Endothelial cell of umbilical vein (primary cell): ENCODE data around the gene CLIP1. TPM values are rescaled to one million over a fixed set of nuclear protein-coding genes. Genes with fewer than 3 reads are reported as not detected.

Experiments used
- BruUV-seq: library from RNA; stranded (reverse); fragments of 400-500 nt; replicated peaks from 2 replicates; lab custom pipeline; 2021; lab: Mats Ljungman, UMichigan
- CTCF ChIA-PET: fragments of 300-600, 350-600 bp; sonication (Branson Sonifier 250); formaldehyde crosslinking; loops from one replicate; lab custom pipeline; 2021; ENCODE audit warnings: antibody characterized with exemption, inconsistent platforms; lab: Charles Lee
- POLR2A ChIA-PET: fragments of 300-600, 350-600 bp; sonication (Branson Sonifier 250); formaldehyde crosslinking; loops from one replicate; lab custom pipeline; 2021; ENCODE audit warnings: antibody characterized with exemption, inconsistent platforms; lab: Charles Lee
- DNase-seq: peaks from one replicate; pipeline ENCODE4 v3.0.0-alpha.2; 2011; ENCODE audit warnings: low read depth, low spot score
- FAIRE-seq: peaks from 2 replicates; lab custom pipeline; 2011; peaks lifted over from hg19 to GRCh38; lab: Jason Lieb, UNC
- H2AFZ ChIP-seq: 2 replicates; pipeline ENCODE4 v1.6.0; 2012; ENCODE audit warnings: low read depth, low read length, control low read depth, inconsistent platforms
- H3K27ac ChIP-seq: 2 replicates; pipeline ENCODE4 v1.5.1; 2011; ENCODE audit warnings: low read depth, mild to moderate bottlenecking, control low read depth, low read length, moderate library complexity; ENCODE audit not compliant: insufficient read depth
- H3K27me3 ChIP-seq, 2 experiments: 2 replicates each; pipeline versions ENCODE4 v1.6.0 to v1.6.1; 2011; ENCODE audit warnings: low read length in 2 of 2, mixed read lengths in 1 of 2; ENCODE audit not compliant: control insufficient read depth in 2 of 2, insufficient read depth in 2 of 2
- H3K36me3 ChIP-seq, 2 experiments: 2 replicates in 1 of 2; 3 replicates in 1 of 2; pipeline ENCODE4 v1.5.1; 2011; ENCODE audit warnings: low read length in 2 of 2, mild to moderate bottlenecking in 1 of 2, moderate library complexity in 1 of 2; ENCODE audit not compliant: control insufficient read depth in 2 of 2, insufficient read depth in 2 of 2; ENCODE audit errors: extremely low read depth in 1 of 2
- H3K4me1 ChIP-seq: 3 replicates; pipeline ENCODE4 v1.5.1; 2011; ENCODE audit warnings: mild to moderate bottlenecking, low read length; ENCODE audit not compliant: control insufficient read depth, insufficient read depth; ENCODE audit errors: extremely low read depth
- H3K4me2 ChIP-seq: 2 replicates; pipeline ENCODE4 v1.6.1; 2011; ENCODE audit warnings: low read length, control low read depth, mixed read lengths; ENCODE audit not compliant: insufficient read depth
- H3K4me3 ChIP-seq, 3 experiments: fragments of 200-600 bp in 1 of 3; sonication (generic), shearing (Covaris generic) in 1 of 3; replicated peaks in 1 of 3; 2 replicates each; pipeline ENCODE4 v1.5.1; 2011 to 2016; ENCODE audit warnings: control low read depth in 3 of 3, low read length in 3 of 3, mild to moderate bottlenecking in 2 of 3, inconsistent platforms in 1 of 3, low read depth in 1 of 3, moderate library complexity in 1 of 3; ENCODE audit not compliant: insufficient read depth in 1 of 3
- H3K79me2 ChIP-seq: 2 replicates; pipeline ENCODE4 v1.6.0; 2012; ENCODE audit warnings: low read length, inconsistent platforms; ENCODE audit not compliant: control insufficient read depth, insufficient read depth
- H3K9ac ChIP-seq: replicated peaks from 2 replicates; pipeline ENCODE3; 2011; ENCODE audit warnings: low read length, control low read depth; ENCODE audit not compliant: insufficient read depth; ENCODE audit errors: extremely low read depth
- H3K9me1 ChIP-seq: replicated peaks from 3 replicates; pipeline ENCODE4 v1.6.0; 2011; ENCODE audit warnings: mild to moderate bottlenecking, low read length; ENCODE audit not compliant: control insufficient read depth, insufficient read depth; ENCODE audit errors: extremely low read depth
- H3K9me3 ChIP-seq: replicated peaks from 2 replicates; pipeline ENCODE4 v1.5.1; 2012; ENCODE audit warnings: low read length, inconsistent platforms; ENCODE audit not compliant: control insufficient read depth, insufficient read depth
- H4K20me1 ChIP-seq: replicated peaks from 2 replicates; pipeline ENCODE3; 2011; ENCODE audit warnings: mild to moderate bottlenecking, low read length; ENCODE audit not compliant: control insufficient read depth, insufficient read depth; ENCODE audit errors: extremely low read depth
- EZH2 ChIP-seq: IDR thresholded peaks from 2 replicates; pipeline ENCODE4 v1.6.1; 2012; ENCODE audit warnings: borderline replicate concordance, low read depth, mild to moderate bottlenecking, moderate library complexity, low read length, inconsistent platforms; ENCODE audit not compliant: severe bottlenecking
- FOS ChIP-seq: IDR thresholded peaks from 2 replicates; pipeline ENCODE4 v1.6.1; 2011; ENCODE audit warnings: mild to moderate bottlenecking, low read length, moderate library complexity, borderline replicate concordance; ENCODE audit not compliant: insufficient read depth
- GATA2 ChIP-seq: IDR thresholded peaks from 2 replicates; pipeline ENCODE4 v1.7.0; 2011; ENCODE audit warnings: low read depth, mild to moderate bottlenecking, moderate library complexity, mixed read lengths, low read length; ENCODE audit not compliant: insufficient read length, insufficient read depth
- JUN ChIP-seq: IDR thresholded peaks from 2 replicates; pipeline ENCODE4 v1.6.1; 2011; ENCODE audit warnings: borderline replicate concordance, low read depth; ENCODE audit not compliant: insufficient read length, insufficient read depth
- MYC ChIP-seq: IDR thresholded peaks from one replicate; pipeline ENCODE4 v1.6.1; 2011; ENCODE audit warnings: mild to moderate bottlenecking, low read depth, low read length
- POLR2A ChIP-seq: IDR thresholded peaks from 2 replicates; pipeline ENCODE4 v1.6.1; 2012; ENCODE audit warnings: low read depth, mild to moderate bottlenecking, control low read depth, low read length
- POLR2AphosphoS5 ChIP-seq: IDR thresholded peaks from 2 replicates; pipeline ENCODE4 v1.6.1; 2012; ENCODE audit warnings: low read depth, mild to moderate bottlenecking, control low read depth, low read length, moderate library complexity; ENCODE audit not compliant: insufficient read depth
- dilution Hi-C: fragments of 300-500 bp; cut with MboI; formaldehyde crosslinking; loops from one replicate; pipeline ENCODE4 v1.15.0; 2019; ENCODE audit warnings: low sequenced_read_pairs; ENCODE audit not compliant: extremely low pct_ligation_motif_present
- intact Hi-C: fragments of 100-400 bp; cut with micrococcal nuclease; formaldehyde crosslinking; loops from one replicate; pipeline ENCODE4 v1.10.0; 2022
- polyA plus RNA-seq, 4 experiments: library from polyadenylated mRNA; depleted of rRNA in 3 of 4; stranded (reverse) in 3 of 4; unstranded in 1 of 4; fragments of >200 nt; gene quantifications; 2 replicates each; pipeline versions ENCODE4 v1.2.1 to v1.2.3, GENCODE V29; 2011 to 2012; ENCODE audit warnings: missing spikeins in 1 of 4
- total RNA-seq: library from RNA; stranded (reverse); gene quantifications from 2 replicates; pipeline ENCODE4 v1.2.3, GENCODE V29; 2021
- TF ChIP-seq, protein P1 (sequence below): IDR thresholded peaks from 2 replicates; pipeline ENCODE4 v1.6.1; 2011; ENCODE audit not compliant: insufficient read depth, insufficient read length
- TF ChIP-seq, protein P2 (sequence below), 2 donors: IDR thresholded peaks; 1 replicate in 1 of 2; 2 replicates in 1 of 2; pipeline ENCODE4 v1.5.1; 2011; ENCODE audit warnings: low read length in 2 of 2, mild to moderate bottlenecking in 2 of 2, moderate library complexity in 2 of 2, control low read depth in 1 of 2, inconsistent platforms in 1 of 2, low read depth in 1 of 2; ENCODE audit not compliant: insufficient read depth in 1 of 2; ENCODE audit errors: extremely low read depth in 1 of 2

Gene CLIP1
- total and polyA plus RNA-seq, 2 donors (not counting 3 experiments of a cell fraction or from before 2014, with no cell fraction given), result 56.5 to 84.3 TPM

DNA sequence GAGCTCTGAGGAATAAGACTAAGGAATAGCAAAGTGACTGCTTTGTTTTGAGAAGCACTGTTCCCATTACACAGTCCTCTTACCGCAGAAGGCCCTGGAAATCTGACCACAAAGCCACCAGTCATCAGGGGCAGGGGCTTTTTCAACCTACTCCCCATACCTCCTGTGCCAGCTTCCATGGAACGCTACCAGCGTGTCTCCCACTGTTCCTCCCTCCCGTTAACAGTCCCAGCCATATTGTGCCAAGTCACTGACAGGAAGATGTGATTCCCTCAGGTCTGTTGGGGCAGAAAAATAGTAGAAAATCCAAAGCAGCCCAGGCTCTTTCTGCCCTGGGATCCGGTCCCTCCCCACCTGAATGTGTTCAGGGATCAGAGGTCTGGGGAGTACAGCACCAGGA, 109.5 kb downstream of the CLIP1 start:
- H3K27ac ChIP-seq, result no peak overlapping the region
- dilution Hi-C loops (no loop called here), intact Hi-C loops (no loop called here)
- peaks cover 19 to 26% of the 10 kb centered on the region in 2 experiments for H3K36me3 ChIP-seq
- FAIRE-seq, result no peak
- H3K4me2 ChIP-seq, result no peak overlapping the region
- ChIA-PET CTCF (interaction anchor here (1.1 to 1.3 kb wide), 2 partner anchors 9 to 23 kb away, joined by 4 to 7 read pairs; no protein-coding TSS in a partner anchor), POLR2A (no interaction called here)
- no peaks in the 10 kb centered on the region for H4K20me1 ChIP-seq
- H3K9me3 ChIP-seq, result no peaks in the 10 kb centered on the region
- TF ChIP-seq EZH2, result no peak
- no peak for TF ChIP-seq POLR2A
- TF ChIP-seq MYC, result no peak
- TF ChIP-seq POLR2AphosphoS5, result no peak
- TF ChIP-seq FOS, result no peak
- no peak for TF ChIP-seq GATA2
- TF ChIP-seq, protein P1, sequence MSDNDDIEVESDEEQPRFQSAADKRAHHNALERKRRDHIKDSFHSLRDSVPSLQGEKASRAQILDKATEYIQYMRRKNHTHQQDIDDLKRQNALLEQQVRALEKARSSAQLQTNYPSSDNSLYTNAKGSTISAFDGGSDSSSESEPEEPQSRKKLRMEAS, result no peak
- no peak for TF ChIP-seq JUN
- TF ChIP-seq, protein P2, sequence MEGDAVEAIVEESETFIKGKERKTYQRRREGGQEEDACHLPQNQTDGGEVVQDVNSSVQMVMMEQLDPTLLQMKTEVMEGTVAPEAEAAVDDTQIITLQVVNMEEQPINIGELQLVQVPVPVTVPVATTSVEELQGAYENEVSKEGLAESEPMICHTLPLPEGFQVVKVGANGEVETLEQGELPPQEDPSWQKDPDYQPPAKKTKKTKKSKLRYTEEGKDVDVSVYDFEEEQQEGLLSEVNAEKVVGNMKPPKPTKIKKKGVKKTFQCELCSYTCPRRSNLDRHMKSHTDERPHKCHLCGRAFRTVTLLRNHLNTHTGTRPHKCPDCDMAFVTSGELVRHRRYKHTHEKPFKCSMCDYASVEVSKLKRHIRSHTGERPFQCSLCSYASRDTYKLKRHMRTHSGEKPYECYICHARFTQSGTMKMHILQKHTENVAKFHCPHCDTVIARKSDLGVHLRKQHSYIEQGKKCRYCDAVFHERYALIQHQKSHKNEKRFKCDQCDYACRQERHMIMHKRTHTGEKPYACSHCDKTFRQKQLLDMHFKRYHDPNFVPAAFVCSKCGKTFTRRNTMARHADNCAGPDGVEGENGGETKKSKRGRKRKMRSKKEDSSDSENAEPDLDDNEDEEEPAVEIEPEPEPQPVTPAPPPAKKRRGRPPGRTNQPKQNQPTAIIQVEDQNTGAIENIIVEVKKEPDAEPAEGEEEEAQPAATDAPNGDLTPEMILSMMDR (IDR thresholded peaks at IDR 0.05; ENCODE audit: extremely low read depth in 1 of 2, insufficient read depth in 1 of 2, low read depth in 1 of 2, low read length in 2 of 2), result no peak
- no peaks in the 10 kb centered on the region for H3K27me3 ChIP-seq
- BruUV-seq, result no TSS peak
- no peaks in the 10 kb centered on the region for H3K79me2 ChIP-seq
- H2AFZ ChIP-seq, result no peak overlapping the region
- no peaks in the 10 kb centered on the region for H3K9me1 ChIP-seq
- no peaks in the 10 kb centered on the region for H3K4me1 ChIP-seq
- DNase-seq, result no peak
- H3K4me3 ChIP-seq, result no peak overlapping the region
- no peak overlapping the region for H3K9ac ChIP-seq
